ENCODE measurements around the gene PCED1A. TPM values are rescaled to one million over a fixed set of nuclear protein-coding genes. Genes with fewer than 3 reads are reported as not detected.

The PCED1A gene
- total and polyA plus RNA-seq, 9 of the 15 experiments (the other 6 are each of a cell fraction or from before 2014, with no cell fraction given) = 1.5 to 11.5 (median 5.9) TPM

DNA sequence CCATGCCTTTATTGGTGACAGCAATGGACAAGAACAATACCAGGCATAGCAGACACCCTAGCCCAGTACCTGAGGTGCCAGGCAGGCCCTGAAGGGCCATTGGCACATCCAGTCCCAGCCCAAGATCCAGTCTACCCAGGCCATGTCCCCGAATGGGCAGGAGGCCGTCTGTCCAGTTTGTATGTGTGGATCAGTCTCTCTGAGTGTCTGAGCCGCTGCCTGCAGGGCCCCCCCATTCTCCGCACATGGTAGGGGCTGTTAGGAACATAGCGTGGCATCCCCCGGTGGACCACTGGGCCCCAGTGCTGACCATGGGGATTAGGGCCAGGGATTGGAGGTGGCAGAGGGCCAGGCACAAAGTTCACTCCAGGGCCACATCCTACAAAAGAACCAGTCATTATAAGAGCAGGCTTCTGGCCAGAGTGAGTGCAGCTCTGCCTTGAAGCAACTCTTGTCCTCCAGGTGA is 5.1 kb downstream of the PCED1A start (continued):
- TF ChIP-seq, protein P1, sequence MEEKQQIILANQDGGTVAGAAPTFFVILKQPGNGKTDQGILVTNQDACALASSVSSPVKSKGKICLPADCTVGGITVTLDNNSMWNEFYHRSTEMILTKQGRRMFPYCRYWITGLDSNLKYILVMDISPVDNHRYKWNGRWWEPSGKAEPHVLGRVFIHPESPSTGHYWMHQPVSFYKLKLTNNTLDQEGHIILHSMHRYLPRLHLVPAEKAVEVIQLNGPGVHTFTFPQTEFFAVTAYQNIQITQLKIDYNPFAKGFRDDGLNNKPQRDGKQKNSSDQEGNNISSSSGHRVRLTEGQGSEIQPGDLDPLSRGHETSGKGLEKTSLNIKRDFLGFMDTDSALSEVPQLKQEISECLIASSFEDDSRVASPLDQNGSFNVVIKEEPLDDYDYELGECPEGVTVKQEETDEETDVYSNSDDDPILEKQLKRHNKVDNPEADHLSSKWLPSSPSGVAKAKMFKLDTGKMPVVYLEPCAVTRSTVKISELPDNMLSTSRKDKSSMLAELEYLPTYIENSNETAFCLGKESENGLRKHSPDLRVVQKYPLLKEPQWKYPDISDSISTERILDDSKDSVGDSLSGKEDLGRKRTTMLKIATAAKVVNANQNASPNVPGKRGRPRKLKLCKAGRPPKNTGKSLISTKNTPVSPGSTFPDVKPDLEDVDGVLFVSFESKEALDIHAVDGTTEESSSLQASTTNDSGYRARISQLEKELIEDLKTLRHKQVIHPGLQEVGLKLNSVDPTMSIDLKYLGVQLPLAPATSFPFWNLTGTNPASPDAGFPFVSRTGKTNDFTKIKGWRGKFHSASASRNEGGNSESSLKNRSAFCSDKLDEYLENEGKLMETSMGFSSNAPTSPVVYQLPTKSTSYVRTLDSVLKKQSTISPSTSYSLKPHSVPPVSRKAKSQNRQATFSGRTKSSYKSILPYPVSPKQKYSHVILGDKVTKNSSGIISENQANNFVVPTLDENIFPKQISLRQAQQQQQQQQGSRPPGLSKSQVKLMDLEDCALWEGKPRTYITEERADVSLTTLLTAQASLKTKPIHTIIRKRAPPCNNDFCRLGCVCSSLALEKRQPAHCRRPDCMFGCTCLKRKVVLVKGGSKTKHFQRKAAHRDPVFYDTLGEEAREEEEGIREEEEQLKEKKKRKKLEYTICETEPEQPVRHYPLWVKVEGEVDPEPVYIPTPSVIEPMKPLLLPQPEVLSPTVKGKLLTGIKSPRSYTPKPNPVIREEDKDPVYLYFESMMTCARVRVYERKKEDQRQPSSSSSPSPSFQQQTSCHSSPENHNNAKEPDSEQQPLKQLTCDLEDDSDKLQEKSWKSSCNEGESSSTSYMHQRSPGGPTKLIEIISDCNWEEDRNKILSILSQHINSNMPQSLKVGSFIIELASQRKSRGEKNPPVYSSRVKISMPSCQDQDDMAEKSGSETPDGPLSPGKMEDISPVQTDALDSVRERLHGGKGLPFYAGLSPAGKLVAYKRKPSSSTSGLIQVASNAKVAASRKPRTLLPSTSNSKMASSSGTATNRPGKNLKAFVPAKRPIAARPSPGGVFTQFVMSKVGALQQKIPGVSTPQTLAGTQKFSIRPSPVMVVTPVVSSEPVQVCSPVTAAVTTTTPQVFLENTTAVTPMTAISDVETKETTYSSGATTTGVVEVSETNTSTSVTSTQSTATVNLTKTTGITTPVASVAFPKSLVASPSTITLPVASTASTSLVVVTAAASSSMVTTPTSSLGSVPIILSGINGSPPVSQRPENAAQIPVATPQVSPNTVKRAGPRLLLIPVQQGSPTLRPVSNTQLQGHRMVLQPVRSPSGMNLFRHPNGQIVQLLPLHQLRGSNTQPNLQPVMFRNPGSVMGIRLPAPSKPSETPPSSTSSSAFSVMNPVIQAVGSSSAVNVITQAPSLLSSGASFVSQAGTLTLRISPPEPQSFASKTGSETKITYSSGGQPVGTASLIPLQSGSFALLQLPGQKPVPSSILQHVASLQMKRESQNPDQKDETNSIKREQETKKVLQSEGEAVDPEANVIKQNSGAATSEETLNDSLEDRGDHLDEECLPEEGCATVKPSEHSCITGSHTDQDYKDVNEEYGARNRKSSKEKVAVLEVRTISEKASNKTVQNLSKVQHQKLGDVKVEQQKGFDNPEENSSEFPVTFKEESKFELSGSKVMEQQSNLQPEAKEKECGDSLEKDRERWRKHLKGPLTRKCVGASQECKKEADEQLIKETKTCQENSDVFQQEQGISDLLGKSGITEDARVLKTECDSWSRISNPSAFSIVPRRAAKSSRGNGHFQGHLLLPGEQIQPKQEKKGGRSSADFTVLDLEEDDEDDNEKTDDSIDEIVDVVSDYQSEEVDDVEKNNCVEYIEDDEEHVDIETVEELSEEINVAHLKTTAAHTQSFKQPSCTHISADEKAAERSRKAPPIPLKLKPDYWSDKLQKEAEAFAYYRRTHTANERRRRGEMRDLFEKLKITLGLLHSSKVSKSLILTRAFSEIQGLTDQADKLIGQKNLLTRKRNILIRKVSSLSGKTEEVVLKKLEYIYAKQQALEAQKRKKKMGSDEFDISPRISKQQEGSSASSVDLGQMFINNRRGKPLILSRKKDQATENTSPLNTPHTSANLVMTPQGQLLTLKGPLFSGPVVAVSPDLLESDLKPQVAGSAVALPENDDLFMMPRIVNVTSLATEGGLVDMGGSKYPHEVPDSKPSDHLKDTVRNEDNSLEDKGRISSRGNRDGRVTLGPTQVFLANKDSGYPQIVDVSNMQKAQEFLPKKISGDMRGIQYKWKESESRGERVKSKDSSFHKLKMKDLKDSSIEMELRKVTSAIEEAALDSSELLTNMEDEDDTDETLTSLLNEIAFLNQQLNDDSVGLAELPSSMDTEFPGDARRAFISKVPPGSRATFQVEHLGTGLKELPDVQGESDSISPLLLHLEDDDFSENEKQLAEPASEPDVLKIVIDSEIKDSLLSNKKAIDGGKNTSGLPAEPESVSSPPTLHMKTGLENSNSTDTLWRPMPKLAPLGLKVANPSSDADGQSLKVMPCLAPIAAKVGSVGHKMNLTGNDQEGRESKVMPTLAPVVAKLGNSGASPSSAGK (IDR thresholded peaks at IDR 0.05) = no peak
